GM10266 (cell line): ENCODE results near the gene PRPSAP2.

Source experiments
- DNase-seq: peaks from one replicate; pipeline ENCODE4 v3.0.0; 2012; ENCODE audit errors: extremely low spot score
- TF ChIP-seq, protein P1 (sequence below): IDR thresholded peaks from 2 replicates; pipeline ENCODE4 v1.5.1; 2012; ENCODE audit warnings: mild to moderate bottlenecking, low read depth; ENCODE audit not compliant: control insufficient read depth, insufficient read depth; ENCODE audit errors: missing control alignments

Gene PRPSAP2

DNA sequence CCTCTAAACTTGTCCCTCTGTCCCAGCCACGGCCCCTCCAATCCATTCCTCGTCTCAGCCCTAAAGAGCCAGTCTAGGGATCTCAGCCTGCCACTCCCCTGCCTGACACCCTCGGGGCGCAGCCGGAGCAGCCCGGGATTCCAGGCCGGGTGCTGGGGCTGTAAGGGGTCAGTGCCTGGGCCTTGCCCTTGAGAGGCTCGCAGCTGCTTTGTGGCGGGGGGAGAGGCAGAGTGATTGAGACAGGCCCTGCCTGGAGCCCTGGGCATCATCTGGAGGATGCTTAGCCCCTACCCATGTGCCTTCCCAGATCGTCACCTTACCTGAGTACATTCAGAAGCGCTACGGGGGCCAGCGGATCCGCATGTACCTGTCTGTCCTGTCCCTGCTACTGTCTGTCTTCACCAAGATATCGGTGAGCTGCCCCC, 102.3 kb downstream of the PRPSAP2 start:
- TF ChIP-seq, protein P1, sequence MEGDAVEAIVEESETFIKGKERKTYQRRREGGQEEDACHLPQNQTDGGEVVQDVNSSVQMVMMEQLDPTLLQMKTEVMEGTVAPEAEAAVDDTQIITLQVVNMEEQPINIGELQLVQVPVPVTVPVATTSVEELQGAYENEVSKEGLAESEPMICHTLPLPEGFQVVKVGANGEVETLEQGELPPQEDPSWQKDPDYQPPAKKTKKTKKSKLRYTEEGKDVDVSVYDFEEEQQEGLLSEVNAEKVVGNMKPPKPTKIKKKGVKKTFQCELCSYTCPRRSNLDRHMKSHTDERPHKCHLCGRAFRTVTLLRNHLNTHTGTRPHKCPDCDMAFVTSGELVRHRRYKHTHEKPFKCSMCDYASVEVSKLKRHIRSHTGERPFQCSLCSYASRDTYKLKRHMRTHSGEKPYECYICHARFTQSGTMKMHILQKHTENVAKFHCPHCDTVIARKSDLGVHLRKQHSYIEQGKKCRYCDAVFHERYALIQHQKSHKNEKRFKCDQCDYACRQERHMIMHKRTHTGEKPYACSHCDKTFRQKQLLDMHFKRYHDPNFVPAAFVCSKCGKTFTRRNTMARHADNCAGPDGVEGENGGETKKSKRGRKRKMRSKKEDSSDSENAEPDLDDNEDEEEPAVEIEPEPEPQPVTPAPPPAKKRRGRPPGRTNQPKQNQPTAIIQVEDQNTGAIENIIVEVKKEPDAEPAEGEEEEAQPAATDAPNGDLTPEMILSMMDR, result no peak
- no peak for DNase-seq

DNA sequence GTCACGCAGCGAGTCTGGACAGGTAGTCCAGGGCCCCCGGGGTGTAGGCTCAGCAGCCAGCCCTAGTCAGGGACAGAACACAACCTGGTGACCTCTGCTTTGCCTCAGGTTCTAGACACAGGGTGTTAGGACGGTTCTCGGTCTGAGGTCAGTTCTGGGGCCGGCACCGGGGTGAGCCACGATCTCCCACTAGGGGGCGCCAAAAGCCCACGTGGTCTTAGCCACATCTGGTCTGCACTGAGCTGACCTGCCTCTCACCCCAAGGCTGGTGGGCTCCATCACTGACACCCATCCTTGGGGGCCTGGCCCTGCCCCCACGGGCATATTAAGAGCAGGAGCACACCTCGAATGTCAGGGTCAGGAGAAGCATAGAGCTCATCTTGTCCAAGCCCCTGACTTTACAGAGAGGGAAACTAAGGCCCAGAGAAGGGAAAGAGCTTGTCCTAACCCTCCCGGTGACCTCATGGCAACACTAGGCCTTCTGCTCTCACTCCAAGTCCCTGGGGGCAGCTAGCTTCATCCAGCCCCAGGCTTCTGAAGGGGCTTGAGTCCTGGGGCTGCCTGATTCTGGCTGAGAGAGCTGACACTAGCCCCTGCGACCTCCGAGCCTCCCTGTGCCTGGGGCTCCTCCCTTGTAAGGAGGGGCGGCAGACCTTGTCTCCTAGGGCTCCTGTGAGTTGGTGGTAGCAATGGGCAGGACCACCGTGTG, 103.0 kb downstream of the PRPSAP2 start:
- DNase-seq, result peak; percentile 84
- TF ChIP-seq, protein P1, result peak; percentile 88

DNA sequence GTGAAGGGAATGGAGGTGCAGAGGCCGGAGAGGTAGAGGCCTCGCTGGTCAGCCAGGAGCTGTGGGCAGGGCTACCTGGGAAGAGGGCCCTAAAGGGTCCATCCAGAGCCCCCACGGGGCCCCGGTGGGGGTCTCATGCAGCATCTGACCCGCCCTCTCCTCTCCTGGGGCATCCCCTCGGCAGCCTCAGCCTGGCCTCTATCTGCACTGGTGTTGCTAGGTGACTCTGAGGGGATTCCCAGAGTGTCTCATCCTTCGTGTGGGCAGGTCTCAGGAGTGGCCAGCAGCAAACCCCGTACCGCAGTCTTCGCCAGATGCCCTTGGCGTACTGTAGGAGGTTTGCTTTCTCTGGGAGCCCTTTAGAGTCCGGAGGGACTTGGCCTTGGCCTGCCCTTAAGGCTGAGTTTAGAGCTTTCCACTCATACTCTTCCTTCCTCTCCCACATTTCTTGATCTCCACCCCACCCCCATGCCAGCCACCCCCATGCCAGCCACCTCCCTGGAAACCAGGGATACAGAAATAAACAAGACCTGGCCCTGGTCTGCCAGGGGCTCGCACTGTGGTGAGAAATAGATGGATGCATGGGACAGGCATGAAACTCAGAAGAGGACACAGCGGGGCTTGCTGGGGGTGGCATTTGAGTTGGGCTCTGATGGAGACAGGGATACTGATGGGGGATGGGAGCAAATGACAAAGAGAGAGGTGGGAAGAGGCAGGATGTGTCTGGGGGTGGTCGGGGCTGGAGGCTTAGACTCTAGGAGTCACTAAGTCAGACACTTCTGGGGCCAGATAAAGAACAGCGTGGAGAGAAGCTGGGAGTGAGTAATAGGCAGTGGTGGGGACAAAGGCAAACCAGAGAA, 103.9 kb downstream of the PRPSAP2 start:
- peak; percentile 63 for DNase-seq
- TF ChIP-seq, protein P1, result no peak

DNA sequence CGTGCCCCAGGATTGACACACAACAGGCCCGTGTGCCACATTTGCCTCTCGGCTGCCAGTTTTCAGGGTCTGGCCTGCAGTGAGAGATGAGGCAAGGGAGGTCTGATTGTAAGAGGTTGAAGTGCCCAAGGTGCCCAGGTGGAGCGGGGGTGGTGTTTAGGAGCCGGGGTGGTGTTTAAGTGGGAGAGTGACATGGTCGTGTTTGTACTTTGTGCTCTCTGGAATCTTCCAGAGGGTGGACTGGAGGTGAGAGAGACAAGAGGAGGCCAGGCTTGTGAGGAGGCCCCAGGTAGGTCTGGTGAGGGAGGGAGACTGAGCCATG, 104.5 kb downstream of the PRPSAP2 start:
- no peak for DNase-seq
- TF ChIP-seq, protein P1, result no peak

DNA sequence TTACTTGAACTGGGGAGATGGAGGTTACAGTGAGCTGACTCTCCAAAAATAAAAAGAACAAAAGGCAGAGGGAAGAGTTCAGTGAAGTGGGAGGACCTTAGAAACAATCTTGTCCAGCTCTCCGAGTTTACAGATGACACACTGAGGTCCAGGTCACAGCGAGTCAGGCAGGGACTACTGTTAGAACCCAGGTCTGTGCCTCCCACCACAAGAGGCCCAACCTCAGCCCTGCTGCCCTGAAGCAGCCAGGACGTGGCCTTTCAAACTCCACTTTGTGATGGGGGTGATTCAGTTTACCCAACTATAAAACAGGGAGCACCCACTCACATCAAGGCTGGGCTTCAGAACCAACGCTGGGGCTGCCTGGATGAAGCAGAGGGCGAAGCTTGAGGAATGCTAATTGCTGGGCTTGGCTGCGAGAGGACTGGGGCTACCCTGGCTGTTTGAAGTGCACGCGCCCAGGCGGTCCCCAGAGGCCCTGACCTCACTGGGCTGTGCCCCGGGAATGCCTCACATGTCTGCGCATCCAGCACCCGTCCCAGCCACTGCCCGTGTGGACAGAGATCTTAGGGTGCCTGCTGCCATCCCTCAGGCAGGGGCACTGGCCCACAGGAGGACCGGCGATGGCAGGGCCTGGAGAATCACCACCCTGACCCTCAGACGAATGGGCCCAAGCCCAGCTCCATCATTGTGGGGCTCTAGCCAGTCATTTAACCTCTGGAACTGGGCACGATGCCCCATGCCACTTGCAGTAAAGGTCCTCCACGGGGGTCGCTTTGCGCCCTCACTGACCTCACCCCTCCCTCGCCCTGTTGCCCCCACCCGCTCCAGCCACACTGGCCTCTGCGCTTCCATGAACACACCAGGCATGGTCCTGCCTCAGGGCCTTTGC, 105.4 kb downstream of the PRPSAP2 start:
- no peak for DNase-seq
- TF ChIP-seq, protein P1, result no peak

DNA sequence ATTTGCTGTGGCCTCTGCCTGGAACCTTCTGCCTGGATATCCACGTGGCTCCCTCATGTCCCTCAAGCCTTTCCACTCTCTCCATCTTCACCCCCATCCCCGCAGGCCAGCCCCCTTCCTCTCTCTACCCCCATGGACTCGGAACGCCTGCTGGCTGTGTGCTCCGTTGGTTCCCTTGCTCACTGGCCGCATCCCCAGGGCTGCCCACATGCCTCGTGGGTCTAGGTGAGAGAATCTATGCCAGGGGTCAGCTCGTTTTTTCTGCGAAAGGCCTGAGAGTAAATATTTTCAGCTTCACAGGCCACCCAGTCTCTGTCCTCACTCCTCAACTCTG, 106.1 kb downstream of the PRPSAP2 start:
- DNase-seq, result no peak
- TF ChIP-seq, protein P1, result no peak
